OCI-LY1 (cell line): ENCODE results near the gene PKN1.

Source experiments
- CTCF ChIP-seq: fragments of 200-600 bp; sonication (generic), shearing (Covaris generic); IDR thresholded peaks from 2 replicates; pipeline ENCODE4 v1.5.1; 2017; ENCODE audit warnings: mild to moderate bottlenecking, antibody characterized with exemption, low read length, moderate library complexity, mixed read lengths
- EZH2 ChIP-seq: fragments of 200-600 bp; sonication (generic), shearing (Covaris generic); IDR thresholded peaks from 2 replicates; pipeline ENCODE4 v1.8.0; 2017; ENCODE audit warnings: borderline replicate concordance, mixed run types, mild to moderate bottlenecking, antibody characterized with exemption, low read length, moderate library complexity, mixed read lengths

- TF ChIP-seq EZH2 (no peak), CTCF (no peak)
Measured at GRCh38 chr19:14391156-14391821, 41.8 kb upstream of the PKN1 start.
